Stimulated activated CD4-positive, alpha-beta T cell treated with anti-CD3 and anti-CD28 coated beads, Interleukin-12 subunit alpha, Interleukin-12 subunit beta, amount 100 ng/mL, for 24 hours (primary cell): Measurements from ENCODE around the gene ANAPC10.

Experiments
- DNase-seq, 2 experiments: peaks; one replicate each; pipeline ENCODE4 v3.0.0-alpha.2; 2020; ENCODE audit warnings: low read depth in 2 of 2

The ANAPC10 gene

GRCh38 chr4:145071560-145071959 lies 26.4 kb downstream of the ANAPC10 start:
- DNase-seq, result no peak

DNA sequence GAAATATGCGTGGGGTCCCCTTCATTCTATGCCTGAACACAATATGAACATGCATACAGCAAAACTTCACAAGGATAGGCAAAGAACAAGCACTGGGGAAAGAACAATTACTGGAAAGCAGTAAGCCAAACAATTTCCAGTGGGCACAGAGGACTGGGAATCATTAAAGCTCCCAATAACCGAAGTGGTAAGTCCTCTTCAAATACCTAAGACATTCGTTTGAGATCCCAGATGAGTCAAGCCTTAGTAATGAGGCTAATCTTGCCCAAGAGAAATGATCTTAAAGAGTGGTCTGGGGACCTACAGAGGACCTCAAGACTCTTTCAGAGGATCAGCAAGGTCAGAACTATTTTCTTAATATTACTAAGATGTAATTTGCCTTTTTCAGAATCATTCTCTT lies 28.6 kb downstream of the ANAPC10 start:
- no peak for DNase-seq

DNA sequence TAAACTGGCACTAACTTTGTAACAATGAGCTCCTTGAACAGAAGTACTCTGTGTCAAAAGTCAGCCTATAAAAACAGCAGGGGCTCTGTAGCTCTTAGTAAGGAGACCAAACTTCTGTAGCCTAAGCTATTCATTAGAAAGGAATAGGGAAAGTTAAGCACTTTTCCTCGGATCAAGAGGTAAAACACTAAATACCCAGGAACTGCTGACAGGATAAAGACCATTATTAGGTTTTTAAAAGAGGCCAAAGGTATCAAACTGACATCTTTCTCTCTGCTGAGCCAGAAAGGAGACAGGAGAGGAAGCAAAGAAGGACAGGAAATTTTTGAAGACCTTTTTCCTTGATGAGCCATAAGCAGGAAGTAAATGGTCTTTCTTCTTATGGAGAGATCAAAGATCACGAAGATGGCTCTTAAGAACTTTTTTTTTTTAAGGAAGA lies 31.9 kb downstream of the ANAPC10 start:
- no peak for DNase-seq

DNA sequence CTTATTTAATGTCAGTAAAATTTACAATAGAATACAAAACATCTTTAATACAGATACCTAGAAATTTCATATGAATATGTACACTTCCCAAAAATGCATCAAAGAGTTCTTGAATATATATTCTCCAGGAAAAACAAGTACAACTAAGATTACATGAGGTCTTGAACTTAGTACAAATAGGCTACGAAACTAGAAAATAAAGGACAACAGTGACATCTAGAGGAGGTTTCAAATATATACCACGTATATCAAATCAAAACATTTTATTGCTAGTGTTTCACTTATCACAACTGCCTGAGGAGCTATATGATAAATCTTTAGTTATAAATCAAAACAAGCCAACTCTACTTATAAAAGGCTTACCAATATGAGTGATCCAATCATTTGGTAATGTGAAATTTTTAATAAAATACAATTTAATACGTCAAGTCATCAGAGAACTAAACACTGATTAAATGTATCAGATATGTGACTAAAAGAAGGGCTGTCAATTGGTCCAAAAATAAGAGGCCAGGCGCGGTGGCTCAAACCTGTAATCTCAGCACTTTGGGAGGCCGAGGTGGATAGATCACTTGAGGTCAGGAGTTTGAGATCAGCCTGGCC lies 36.6 kb downstream of the ANAPC10 start:
- DNase-seq, result no peak

- no peak for DNase-seq
These were observed 39.7 kb downstream of the ANAPC10 start for GRCh38 chr4:145058256-145058655.

GRCh38 chr4:145056325-145057130 lies 41.5 kb downstream of the ANAPC10 start:
- no peak for DNase-seq

DNA sequence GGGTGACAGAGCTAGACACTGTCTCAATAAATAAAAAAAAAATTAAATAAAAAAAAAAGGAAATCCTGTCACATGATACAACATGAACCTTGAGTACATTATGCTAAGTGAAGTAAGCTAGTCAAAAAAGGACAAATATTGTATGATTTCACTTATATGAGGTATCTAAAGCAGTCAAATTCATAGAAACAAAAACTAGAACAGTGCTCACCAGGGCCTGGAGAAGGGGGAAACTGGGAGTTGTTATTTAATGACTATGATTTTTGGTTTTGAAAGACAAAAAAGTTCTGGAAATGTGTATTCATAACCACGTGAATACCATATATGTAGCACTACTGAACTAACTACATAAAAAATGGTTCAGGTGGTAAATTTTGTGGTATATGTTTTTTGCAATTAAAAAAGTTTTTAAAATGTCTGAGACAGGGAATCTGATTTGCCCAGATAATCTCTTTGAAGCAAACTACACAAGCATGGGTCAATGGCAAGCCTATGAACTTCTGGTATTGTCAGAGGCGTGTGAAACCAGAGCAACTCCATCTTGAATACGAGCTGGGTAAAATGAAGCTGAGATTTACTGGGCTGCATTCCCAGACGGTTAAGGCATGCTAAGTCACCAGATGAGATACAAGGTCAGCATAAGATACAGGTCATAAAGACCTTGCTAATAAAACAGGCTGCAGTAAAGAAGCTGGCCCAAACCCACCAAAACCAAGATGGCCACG lies 42.3 kb downstream of the ANAPC10 start:
- no peak for DNase-seq

GRCh38 chr4:145049241-145049640 lies 48.8 kb downstream of the ANAPC10 start:
- DNase-seq, result no peak

GRCh38 chr4:145048817-145049216 lies 49.2 kb downstream of the ANAPC10 start:
- no peak for DNase-seq

GRCh38 chr4:145047151-145047550 lies 50.8 kb downstream of the ANAPC10 start:
- no peak for DNase-seq

- no peak for DNase-seq
These were observed 52.8 kb downstream of the ANAPC10 start for GRCh38 chr4:145045180-145045579.

GRCh38 chr4:145044341-145044740 lies 53.7 kb downstream of the ANAPC10 start:
- no peak for DNase-seq

DNA sequence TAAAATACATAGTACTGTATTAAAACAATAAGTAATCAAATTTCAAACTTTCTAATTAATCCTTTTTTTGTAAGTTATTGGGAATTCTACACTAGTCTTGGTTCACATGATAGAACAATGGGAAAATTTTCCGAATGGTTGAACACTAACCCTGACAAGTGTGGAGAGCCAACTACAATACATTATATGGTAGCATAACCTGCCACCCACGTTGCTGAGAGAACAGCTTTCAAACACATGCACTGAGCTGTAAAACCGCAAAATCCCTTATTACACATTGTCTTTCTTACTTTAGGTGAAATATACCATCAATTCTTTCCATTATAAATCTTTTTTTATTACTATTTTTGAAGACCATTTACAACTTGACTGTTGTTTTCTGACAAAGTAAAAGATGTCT lies 54.7 kb downstream of the ANAPC10 start:
- no peak for DNase-seq

DNA sequence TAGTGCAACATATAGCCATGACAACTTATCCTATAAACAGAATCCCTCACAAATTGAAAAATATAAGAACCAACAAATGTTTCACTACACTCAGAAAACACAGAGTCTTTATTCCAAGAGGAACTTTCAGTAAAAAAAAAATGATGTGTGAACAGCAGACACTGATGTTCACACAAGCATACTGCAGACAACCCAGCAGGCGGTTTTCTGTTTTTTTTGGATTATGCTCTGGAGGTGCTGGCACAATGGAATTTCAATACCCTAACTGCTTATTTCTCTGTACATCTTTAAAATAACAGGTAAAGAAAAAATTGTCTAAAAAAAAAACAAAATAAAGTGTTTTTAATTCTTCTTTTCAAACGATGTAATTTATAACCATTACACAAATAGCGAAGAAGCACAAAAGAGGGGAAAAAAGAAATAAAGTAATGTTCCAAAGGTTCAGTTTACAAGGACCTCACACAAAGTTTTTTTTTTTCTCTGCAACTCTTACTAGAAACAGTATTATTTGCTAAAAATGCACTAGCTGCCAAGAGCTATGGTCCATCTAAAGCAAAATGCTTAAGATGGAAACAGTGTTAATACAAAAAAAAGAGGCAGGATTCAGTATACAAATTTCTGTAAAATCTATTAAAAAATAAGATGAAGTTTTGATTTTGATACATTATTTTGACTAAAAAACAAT lies 55.3 kb downstream of the ANAPC10 start:
- DNase-seq, result no peak

- no peak for DNase-seq
These were observed 56.6 kb downstream of the ANAPC10 start for GRCh38 chr4:145041378-145041777.

GRCh38 chr4:145035494-145036136 lies 62.4 kb downstream of the ANAPC10 start:
- DNase-seq, result no peak

- no peak for DNase-seq
These were observed 63.2 kb downstream of the ANAPC10 start for GRCh38 chr4:145034727-145035211.

- no peak for DNase-seq
These were observed 78.7 kb downstream of the ANAPC10 start for GRCh38 chr4:145019346-145019745.

DNA sequence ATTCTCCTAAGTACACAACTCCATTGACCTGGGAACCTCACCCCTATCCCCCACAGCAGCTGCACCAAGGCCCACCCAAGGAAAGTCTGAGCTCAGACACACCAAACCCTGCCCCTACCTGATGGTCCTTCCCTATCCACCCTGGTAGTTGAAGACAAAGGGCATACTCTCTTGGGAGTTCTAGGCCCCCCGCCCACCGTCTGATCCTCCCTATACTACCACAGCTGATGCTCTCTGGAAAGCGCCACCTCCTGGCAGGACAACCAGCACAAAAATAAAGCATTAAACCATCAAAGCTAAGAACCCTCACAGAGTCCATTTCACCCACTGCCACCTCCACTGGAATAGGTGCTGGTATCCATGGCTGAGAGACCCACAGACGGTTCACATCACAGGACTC lies 83.6 kb downstream of the ANAPC10 start:
- DNase-seq, result no peak

- DNase-seq, result no peak
These were observed 85.2 kb downstream of the ANAPC10 start for GRCh38 chr4:145012841-145013240.

GRCh38 chr4:145011636-145012035 lies 86.4 kb downstream of the ANAPC10 start:
- no peak for DNase-seq
